H1 (cell line): ENCODE measurements around the gene NANP.

Experiments used
- CHD1 ChIP-seq: IDR thresholded peaks from 2 replicates; pipeline ENCODE4 v1.6.1; 2012; ENCODE audit warnings: low read depth, low read length, improper control_type of control experiment
- CHD2 ChIP-seq: IDR thresholded peaks from 2 replicates; pipeline ENCODE4 v1.6.1; 2012; ENCODE audit warnings: low read length, improper control_type of control experiment
- CTCF ChIP-seq, 3 experiments: IDR thresholded peaks; 1 replicate in 2 of 3; 2 replicates in 1 of 3; pipeline versions ENCODE4 v1.5.1 to v1.6.1; 2011; ENCODE audit warnings: low read length in 3 of 3, mild to moderate bottlenecking in 3 of 3, inconsistent platforms in 2 of 3, low read depth in 1 of 3, moderate library complexity in 1 of 3; ENCODE audit not compliant: insufficient read depth in 1 of 3; ENCODE audit errors: control extremely low read depth in 1 of 3
- EP300 ChIP-seq, 2 experiments: IDR thresholded peaks; 1 replicate in 1 of 2; 2 replicates in 1 of 2; pipeline ENCODE4 v1.6.1; 2011 to 2012; ENCODE audit warnings: low read depth in 2 of 2, low read length in 2 of 2, mild to moderate bottlenecking in 2 of 2, borderline replicate concordance in 1 of 2, inconsistent platforms in 1 of 2, moderate library complexity in 1 of 2
- EZH2 ChIP-seq: fragments of 200-600 bp; sonication (generic); IDR thresholded peaks from 2 replicates; pipeline ENCODE4 v1.7.1; 2012; ENCODE audit warnings: low read depth, mild to moderate bottlenecking, moderate library complexity, low read length, inconsistent platforms; ENCODE audit not compliant: severe bottlenecking
- FOSL1 ChIP-seq: IDR thresholded peaks from 2 replicates; pipeline ENCODE4 v1.6.1; 2011; ENCODE audit warnings: mild to moderate bottlenecking, low read depth, low read length, moderate library complexity; ENCODE audit not compliant: insufficient read depth
- HDAC6 ChIP-seq: IDR thresholded peaks from one replicate; pipeline ENCODE4 v1.7.1; 2012; ENCODE audit warnings: low read depth, mild to moderate bottlenecking, inconsistent platforms, low read length, moderate library complexity
- JUND ChIP-seq: IDR thresholded peaks from 2 replicates; pipeline ENCODE4 v1.6.1; 2011; ENCODE audit warnings: mild to moderate bottlenecking, improper control_type of control experiment, low read length
- KDM5A ChIP-seq: fragments of 200-600 bp; IDR thresholded peaks from 2 replicates; pipeline ENCODE4 v1.7.1; 2012; ENCODE audit warnings: mild to moderate bottlenecking, low read length, inconsistent platforms, mixed read lengths
- MAX ChIP-seq: IDR thresholded peaks from 2 replicates; pipeline ENCODE4 v1.6.1; 2012; ENCODE audit warnings: inconsistent platforms
- POLR2AphosphoS5 ChIP-seq: IDR thresholded peaks from 2 replicates; pipeline ENCODE4 v1.6.1; 2011; ENCODE audit warnings: low read depth, low read length
- SP2 ChIP-seq: IDR thresholded peaks from 2 replicates; pipeline ENCODE4 v1.6.1; 2012; ENCODE audit warnings: mild to moderate bottlenecking, low read length, inconsistent platforms
- TEAD4 ChIP-seq: IDR thresholded peaks from 2 replicates; pipeline ENCODE4 v1.6.1; 2012; ENCODE audit warnings: low read depth, low read length, inconsistent platforms, mixed read lengths
- YY1 ChIP-seq: IDR thresholded peaks from 2 replicates; pipeline ENCODE4 v1.6.1; 2011; ENCODE audit warnings: low read depth, mild to moderate bottlenecking, low read length

GRCh38 chr20:25571240-25571639 lies 52.6 kb downstream of the NANP start:
- TF ChIP-seq CTCF (IDR thresholded peaks at IDR 0.05; ENCODE audit: control extremely low read depth in 1 of 3, insufficient read depth in 1 of 3, low read depth in 1 of 3, low read length in 3 of 3) (no peak), MAX (no peak), HDAC6 (no peak), YY1 (no peak), JUND (no peak), SP2 (no peak), TEAD4 (no peak), EZH2 (no peak), CHD1 (no peak), POLR2AphosphoS5 (no peak), EP300 (IDR thresholded peaks at IDR 0.05; ENCODE audit: borderline replicate concordance in 1 of 2, low read depth in 2 of 2, low read length in 2 of 2) (no peak), FOSL1 (no peak), KDM5A (no peak), CHD2 (no peak)
